NCI-H146 (cell line): ENCODE measurements around the gene ABHD12.
"Not testable (repeated sequence)": the region's sequence is repeated elsewhere in the genome, so short reads cannot be mapped to it uniquely, and the experiment has no call there.

Experiments used
- DNase-seq: peaks from one replicate; lab custom pipeline; 2025; lab: John Stamatoyannopoulos, UW

ABHD12 gene

GRCh38 chr20:25277051-25277801 is 113.4 kb downstream of the ABHD12 start:
- DNase-seq, result no peak

GRCh38 chr20:25276533-25277050 is 114.0 kb downstream of the ABHD12 start:
- DNase-seq, result no peak

- DNase-seq, result no peak
Measured at GRCh38 chr20:25275813-25276532, 114.7 kb downstream of the ABHD12 start.

GRCh38 chr20:25274891-25275812 is 115.5 kb downstream of the ABHD12 start:
- DNase-seq, result no peak

- DNase-seq, result no peak
Measured at GRCh38 chr20:25274481-25274880, 116.2 kb downstream of the ABHD12 start.

- no peak for DNase-seq
Measured at GRCh38 chr20:25273541-25274358, 116.9 kb downstream of the ABHD12 start.

- no peak for DNase-seq
Measured at GRCh38 chr20:25273046-25273445, 117.6 kb downstream of the ABHD12 start.

- no peak for DNase-seq
Measured at GRCh38 chr20:25272223-25273000, 118.2 kb downstream of the ABHD12 start.

- no peak for DNase-seq
Measured at GRCh38 chr20:25271486-25272222, 119.0 kb downstream of the ABHD12 start.

GRCh38 chr20:25270829-25271251 is 119.8 kb downstream of the ABHD12 start:
- peak; percentile 96 for DNase-seq

- DNase-seq, result no peak
Measured at GRCh38 chr20:25269833-25270170, 120.8 kb downstream of the ABHD12 start.

GRCh38 chr20:25269057-25269832 is 121.4 kb downstream of the ABHD12 start:
- no peak for DNase-seq

GRCh38 chr20:25260770-25261437 is 129.7 kb downstream of the ABHD12 start:
- DNase-seq, result not testable (repeated sequence)

GRCh38 chr20:25259788-25260254 is 130.8 kb downstream of the ABHD12 start:
- DNase-seq, result no peak

- DNase-seq, result no peak
Measured at GRCh38 chr20:25259358-25259757, 131.3 kb downstream of the ABHD12 start.

GRCh38 chr20:25258828-25259227 is 131.8 kb downstream of the ABHD12 start:
- no peak for DNase-seq

GRCh38 chr20:25258476-25258805 is 132.2 kb downstream of the ABHD12 start:
- no peak for DNase-seq

GRCh38 chr20:25257756-25258475 is 132.7 kb downstream of the ABHD12 start:
- no peak for DNase-seq
